ENCODE data around the gene CEBPZOS. TPM values are rescaled to one million over a fixed set of nuclear protein-coding genes. Genes with fewer than 3 reads are reported as not detected.
"Not testable (repeated sequence)": the region's sequence is repeated elsewhere in the genome, so short reads cannot be mapped to it uniquely, and the experiment has no call there.

CEBPZOS gene
- total RNA-seq, 3 donors from 2014 or later = 19.4 to 43.0 (median 21.6) TPM

DNA sequence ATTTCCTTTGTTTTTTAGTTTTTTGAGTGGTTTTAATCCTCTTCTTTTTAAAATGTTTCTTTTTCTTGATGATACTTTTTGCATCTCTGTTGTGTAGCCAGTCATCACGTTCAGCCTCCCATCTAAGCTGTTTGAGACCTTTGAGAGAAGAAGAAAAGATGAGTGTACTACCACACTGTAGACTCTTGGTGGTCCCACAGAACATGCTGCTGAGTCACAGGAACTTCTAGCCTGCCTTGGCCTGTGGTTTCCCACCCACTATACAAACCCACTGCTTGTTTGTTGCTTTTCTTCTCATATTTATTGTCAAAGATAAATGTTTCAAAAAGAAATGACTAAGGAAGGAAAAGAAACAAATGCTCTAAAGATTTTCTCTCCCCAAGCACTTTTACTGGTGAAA lies 5.5 kb downstream of the CEBPZOS start:
- intact Hi-C loops (cut with DNase I; ENCODE audit: low total_unique reads) = no loop called here

DNA sequence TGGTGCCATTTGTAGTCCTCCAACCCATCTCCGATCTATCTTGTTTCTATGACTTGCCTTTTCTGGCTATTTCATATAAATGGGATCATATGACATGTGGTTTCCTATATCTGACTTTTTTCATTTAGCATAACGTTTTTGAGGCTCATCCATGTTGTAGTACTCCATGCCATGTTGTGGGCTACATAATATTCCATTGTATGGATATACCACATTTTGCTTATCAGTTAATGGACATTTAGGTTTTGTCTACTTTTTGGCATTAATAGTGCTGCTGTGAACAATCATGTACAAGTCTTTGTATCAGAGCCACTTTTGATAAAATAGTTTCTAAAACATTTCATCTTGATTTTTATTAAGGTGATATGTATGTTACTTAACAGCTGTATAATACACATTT lies 7.4 kb downstream of the CEBPZOS start:
- no peak for DNase-seq (ENCODE audit: low spot score in 2 of 2)
- TF ChIP-seq, protein P1, sequence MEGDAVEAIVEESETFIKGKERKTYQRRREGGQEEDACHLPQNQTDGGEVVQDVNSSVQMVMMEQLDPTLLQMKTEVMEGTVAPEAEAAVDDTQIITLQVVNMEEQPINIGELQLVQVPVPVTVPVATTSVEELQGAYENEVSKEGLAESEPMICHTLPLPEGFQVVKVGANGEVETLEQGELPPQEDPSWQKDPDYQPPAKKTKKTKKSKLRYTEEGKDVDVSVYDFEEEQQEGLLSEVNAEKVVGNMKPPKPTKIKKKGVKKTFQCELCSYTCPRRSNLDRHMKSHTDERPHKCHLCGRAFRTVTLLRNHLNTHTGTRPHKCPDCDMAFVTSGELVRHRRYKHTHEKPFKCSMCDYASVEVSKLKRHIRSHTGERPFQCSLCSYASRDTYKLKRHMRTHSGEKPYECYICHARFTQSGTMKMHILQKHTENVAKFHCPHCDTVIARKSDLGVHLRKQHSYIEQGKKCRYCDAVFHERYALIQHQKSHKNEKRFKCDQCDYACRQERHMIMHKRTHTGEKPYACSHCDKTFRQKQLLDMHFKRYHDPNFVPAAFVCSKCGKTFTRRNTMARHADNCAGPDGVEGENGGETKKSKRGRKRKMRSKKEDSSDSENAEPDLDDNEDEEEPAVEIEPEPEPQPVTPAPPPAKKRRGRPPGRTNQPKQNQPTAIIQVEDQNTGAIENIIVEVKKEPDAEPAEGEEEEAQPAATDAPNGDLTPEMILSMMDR (IDR thresholded peaks at IDR 0.05) = no peak
- TF ChIP-seq POLR2A (IDR thresholded peaks at IDR 0.05) (no peak), POLR2AphosphoS5 (IDR thresholded peaks at IDR 0.05) (no peak)
- Histone ChIP-seq H3K27ac (no peak overlapping the region), H3K9me3 (peaks cover 0 to 21% of the 10 kb centered on the region in 2 donors), H3K27me3 (no peaks in the 10 kb centered on the region), H3K36me3 (peaks cover 17% of the 10 kb centered on the region), H3K4me3 (no peak overlapping the region), H3K4me1 (no peaks in the 10 kb centered on the region)
- intact Hi-C loops (cut with DNase I; ENCODE audit: low total_unique reads) = no loop called here

More for the DNA sequence above, 5.5 kb downstream of the CEBPZOS start:
- Histone ChIP-seq H3K4me3 (no peak overlapping the region), H3K27me3 (no peaks in the 10 kb centered on the region), H3K27ac (no peak overlapping the region), H3K9me3 (peaks cover 0 to 12% of the 10 kb centered on the region in 2 donors), H3K36me3 (peaks cover 17% of the 10 kb centered on the region), H3K4me1 (no peaks in the 10 kb centered on the region)
- no peak for DNase-seq (ENCODE audit: low spot score in 2 of 2)
- TF ChIP-seq POLR2AphosphoS5 (IDR thresholded peaks at IDR 0.05) = no peak

DNA sequence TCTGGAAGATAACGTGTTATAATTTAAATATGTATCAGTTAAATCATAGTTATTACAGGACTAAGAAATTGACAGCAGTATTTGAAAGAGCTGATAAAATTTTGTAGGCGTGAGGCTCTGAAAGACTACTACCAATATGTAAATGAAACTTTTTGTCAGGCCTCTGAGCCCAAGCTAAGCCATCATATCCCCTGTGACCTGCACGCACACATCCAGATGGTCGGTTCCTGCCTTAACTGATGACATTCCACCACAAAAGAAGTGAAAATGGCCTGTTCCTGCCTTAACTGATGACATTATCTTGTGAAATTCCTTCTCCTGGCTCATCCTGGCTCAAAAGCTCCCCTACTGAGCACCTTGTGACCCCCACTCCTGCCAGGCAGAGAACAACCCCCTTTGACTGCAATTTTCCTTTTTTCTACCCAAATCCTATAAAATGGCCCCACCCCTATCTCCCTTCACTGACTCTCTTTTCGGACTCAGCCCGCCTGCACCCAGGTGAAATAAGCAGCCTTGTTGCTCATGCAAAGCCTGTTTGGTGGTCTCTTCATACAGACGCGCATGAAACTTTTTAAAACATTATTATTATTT lies 8.9 kb downstream of the CEBPZOS start:
- H3K4me1 ChIP-seq; intact Hi-C loops (cut with DNase I; ENCODE audit: low total_unique reads); H3K27me3 ChIP-seq; DNase-seq (ENCODE audit: low spot score in 2 of 2); H3K4me3 ChIP-seq; H3K27ac ChIP-seq: not testable (repeated sequence)
- peaks cover 0 to 24% of the 10 kb centered on the region in 2 donors for H3K9me3 ChIP-seq
- peaks cover 22% of the 10 kb centered on the region for H3K36me3 ChIP-seq

DNA sequence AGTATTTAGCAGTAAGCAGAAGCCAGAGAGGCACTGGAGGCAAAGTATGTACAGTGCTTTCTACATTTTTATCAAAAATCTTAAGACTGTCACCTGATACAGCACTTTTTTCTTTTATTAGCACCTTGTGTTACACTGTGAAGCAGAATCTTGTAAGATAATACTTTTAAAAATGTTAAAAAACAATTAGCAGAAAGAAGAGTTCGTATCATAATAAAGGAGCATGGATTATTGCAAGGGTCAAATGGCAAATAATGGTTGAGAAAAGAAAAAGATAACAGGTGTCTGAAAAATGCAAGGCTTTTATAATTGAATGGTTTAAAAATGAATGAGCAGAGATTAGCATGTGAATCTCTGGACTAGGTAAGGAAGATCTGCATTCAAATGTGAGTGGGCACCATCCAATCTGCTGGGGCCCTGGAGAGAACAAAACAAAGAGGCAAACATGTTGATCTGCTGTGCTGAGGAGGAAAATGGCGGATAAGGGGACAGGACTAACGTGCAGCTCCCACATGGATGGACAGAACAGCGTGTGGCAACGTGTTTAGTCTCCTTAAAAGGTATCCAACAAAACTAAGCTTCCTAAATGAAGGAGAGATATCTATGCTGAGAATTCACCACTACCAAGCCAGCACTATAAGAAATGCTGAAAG lies 9.5 kb downstream of the CEBPZOS start:
- intact Hi-C loops (cut with DNase I; ENCODE audit: low total_unique reads) = no loop called here
- no peak for TF ChIP-seq POLR2AphosphoS5 (IDR thresholded peaks at IDR 0.05)
- TF ChIP-seq, protein P1 (IDR thresholded peaks at IDR 0.05) = no peak
- no peak for TF ChIP-seq POLR2A (IDR thresholded peaks at IDR 0.05)
- H3K9me3 ChIP-seq = peaks cover 0 to 24% of the 10 kb centered on the region in 2 donors

DNA sequence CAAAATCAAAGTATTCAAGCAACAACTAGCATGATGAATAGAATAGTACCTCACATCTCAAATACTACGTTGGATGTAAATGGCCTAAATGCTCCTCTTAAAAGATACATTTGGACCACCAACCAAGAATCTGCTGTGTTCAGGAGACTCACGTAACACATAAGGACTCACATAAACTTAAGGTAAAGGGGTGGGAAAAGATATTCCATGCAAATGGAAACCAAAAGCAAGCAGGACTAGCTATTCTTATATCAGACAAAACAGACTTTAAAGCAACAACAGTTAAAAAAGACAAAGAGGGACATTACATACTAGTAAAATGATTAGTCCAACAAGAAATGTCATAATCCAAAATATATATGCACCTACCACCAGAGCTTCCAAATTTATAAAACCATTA lies 10.5 kb downstream of the CEBPZOS start:
- H3K36me3 ChIP-seq = peaks cover 15% of the 10 kb centered on the region
- H3K4me1 ChIP-seq; H3K27me3 ChIP-seq; intact Hi-C loops (cut with DNase I; ENCODE audit: low total_unique reads); DNase-seq (ENCODE audit: low spot score in 2 of 2); H3K4me3 ChIP-seq; H3K27ac ChIP-seq: not testable (repeated sequence)
- peaks cover 0 to 24% of the 10 kb centered on the region in 2 donors for H3K9me3 ChIP-seq

More for the DNA sequence above, 9.5 kb downstream of the CEBPZOS start:
- Histone ChIP-seq H3K36me3 (peaks cover 21% of the 10 kb centered on the region), H3K27ac (no peak overlapping the region), H3K27me3 (no peaks in the 10 kb centered on the region), H3K4me3 (no peak overlapping the region), H3K4me1 (no peaks in the 10 kb centered on the region)
- no peak for DNase-seq (ENCODE audit: low spot score in 2 of 2)

DNA sequence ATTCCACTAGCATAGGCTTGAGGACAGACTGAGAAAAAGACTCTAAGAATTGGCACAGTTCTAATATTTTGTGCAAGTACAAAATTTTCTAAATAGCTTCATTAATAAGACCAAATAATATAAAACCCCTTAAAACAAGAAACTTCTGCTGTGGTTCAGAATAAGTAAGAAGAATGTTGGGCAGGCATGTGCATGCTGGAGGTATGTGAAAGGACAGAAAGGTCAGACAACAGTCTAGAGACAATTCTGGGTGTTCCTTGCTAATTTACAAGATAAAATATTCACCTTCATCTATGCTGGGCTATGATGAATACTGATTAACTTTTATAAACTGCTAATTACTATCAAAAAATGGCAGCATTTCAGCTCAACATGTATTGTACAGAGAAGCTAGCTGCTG lies 14.9 kb downstream of the CEBPZOS start:
- no peak for DNase-seq (ENCODE audit: low spot score in 2 of 2)
- no peaks in the 10 kb centered on the region for H3K4me1 ChIP-seq
- no peak overlapping the region for H3K4me3 ChIP-seq
- intact Hi-C loops (cut with DNase I; ENCODE audit: low total_unique reads) = no loop called here
- TF ChIP-seq POLR2AphosphoS5 (IDR thresholded peaks at IDR 0.05) (no peak), POLR2A (IDR thresholded peaks at IDR 0.05) (no peak)
- TF ChIP-seq, protein P1 (IDR thresholded peaks at IDR 0.05) = no peak
- H3K27me3 ChIP-seq = no peaks in the 10 kb centered on the region
- peaks cover 6% of the 10 kb centered on the region for H3K36me3 ChIP-seq
- H3K9me3 ChIP-seq = peaks cover 0 to 16% of the 10 kb centered on the region in 2 donors
- no peak overlapping the region for H3K27ac ChIP-seq

Measured in breast epithelium (tissue), 4 donors.